GM20000 (cell line): ENCODE data around the gene COBLL1.

Experiments used
- DNase-seq: peaks from one replicate; pipeline ENCODE4 v3.0.0; 2012; ENCODE audit warnings: low spot score
- TF ChIP-seq, protein P1 (sequence below): IDR thresholded peaks from 2 replicates; pipeline ENCODE4 v1.5.1; 2012; ENCODE audit warnings: mild to moderate bottlenecking, control low read depth; ENCODE audit errors: extremely low read depth, missing control alignments

The COBLL1 gene

DNA sequence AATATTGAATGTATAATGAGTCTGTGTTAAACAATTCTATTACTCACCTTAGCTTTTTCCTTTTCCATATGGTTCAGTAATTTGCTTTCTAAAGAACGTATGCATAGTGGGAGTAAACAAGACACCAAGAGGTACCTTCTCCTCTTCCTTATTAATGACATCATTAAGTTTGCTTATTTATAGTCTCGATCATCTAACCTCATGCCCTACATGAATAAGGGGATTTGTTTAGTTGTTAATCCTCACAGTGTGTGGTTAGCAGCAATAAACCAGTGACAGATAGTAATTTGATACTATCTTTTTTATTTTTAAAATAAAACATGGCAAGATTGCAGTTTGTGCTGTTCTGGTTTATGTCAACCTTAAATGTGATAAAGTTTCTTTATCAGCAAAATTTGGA lies 69.7 kb downstream of the COBLL1 start:
- TF ChIP-seq, protein P1, sequence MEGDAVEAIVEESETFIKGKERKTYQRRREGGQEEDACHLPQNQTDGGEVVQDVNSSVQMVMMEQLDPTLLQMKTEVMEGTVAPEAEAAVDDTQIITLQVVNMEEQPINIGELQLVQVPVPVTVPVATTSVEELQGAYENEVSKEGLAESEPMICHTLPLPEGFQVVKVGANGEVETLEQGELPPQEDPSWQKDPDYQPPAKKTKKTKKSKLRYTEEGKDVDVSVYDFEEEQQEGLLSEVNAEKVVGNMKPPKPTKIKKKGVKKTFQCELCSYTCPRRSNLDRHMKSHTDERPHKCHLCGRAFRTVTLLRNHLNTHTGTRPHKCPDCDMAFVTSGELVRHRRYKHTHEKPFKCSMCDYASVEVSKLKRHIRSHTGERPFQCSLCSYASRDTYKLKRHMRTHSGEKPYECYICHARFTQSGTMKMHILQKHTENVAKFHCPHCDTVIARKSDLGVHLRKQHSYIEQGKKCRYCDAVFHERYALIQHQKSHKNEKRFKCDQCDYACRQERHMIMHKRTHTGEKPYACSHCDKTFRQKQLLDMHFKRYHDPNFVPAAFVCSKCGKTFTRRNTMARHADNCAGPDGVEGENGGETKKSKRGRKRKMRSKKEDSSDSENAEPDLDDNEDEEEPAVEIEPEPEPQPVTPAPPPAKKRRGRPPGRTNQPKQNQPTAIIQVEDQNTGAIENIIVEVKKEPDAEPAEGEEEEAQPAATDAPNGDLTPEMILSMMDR, result no peak
- DNase-seq, result no peak

DNA sequence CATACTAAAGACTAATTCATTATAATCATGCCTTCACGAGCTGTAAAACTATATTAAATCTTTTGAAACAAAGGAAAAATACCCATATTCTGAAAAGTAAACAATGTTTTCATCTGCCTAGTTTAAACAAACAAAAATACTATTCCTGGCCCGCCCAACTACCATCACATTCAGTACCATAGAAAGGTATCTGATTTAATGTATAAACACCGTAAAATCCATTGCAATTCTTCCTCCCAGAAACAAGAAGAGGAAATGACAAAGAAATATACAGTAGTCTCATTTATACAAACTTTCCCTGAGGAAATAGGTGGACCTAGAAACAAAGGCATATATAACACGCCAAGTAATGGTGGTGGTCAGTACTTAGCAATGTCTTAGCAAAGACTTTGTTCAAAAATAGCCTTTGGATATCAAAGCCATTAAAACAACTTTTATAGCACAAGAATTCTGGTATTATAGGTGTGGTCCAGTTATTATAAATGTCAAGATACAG lies 71.2 kb downstream of the COBLL1 start:
- TF ChIP-seq, protein P1, result no peak

DNA sequence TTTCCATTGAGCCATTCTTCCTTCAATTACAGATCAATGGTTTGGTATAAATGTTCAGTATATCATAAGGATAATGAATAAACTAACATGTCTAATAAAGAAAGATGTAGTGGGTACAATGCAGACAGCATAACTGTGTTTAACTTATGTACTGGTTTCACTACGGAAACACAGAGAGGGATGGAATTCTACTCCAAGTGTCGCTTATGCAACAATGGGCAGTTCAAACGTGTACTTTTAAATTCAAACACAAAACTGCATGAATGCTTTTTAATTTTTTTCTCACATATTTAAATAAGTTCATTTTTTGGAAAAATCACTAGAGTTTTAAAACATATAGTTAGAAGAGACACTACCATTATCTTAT lies 74.7 kb downstream of the COBLL1 start:
- TF ChIP-seq, protein P1, result no peak
- no peak for DNase-seq

More for the DNA sequence above, 71.2 kb downstream of the COBLL1 start:
- DNase-seq, result no peak

DNA sequence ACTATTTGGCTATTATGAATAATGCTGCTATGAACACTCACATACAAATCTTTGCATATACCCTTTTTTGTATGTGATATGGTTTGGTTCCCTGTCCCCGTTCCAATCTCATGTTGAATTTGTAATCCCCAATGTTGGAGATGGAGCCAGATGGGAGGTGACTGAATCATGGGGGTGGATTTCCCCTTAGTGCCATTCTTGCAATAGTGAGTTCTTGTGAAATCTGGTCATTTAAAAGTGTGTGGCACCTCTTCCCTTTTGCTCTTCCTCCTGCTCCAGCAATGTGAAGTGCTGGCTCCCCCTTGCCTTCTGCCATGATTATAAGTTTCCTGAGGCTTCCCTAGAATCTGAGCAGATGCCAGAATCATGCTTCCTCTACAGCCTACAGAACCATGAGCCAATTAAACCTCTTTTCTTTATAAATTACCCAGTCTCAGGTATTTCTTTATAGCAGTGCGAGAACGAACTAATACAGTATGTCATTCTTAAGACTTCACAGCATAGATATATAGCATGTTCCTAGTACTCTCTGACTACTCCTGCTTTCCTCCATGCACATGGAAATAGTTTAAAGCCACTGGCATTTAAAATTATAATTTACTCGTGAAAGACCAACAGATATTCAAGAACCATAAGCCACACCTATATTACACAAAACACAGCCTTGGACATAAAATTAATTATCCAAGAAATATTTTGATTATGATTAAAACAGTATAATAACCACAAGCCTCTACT lies 75.2 kb downstream of the COBLL1 start:
- DNase-seq, result no peak
- TF ChIP-seq, protein P1, result no peak

DNA sequence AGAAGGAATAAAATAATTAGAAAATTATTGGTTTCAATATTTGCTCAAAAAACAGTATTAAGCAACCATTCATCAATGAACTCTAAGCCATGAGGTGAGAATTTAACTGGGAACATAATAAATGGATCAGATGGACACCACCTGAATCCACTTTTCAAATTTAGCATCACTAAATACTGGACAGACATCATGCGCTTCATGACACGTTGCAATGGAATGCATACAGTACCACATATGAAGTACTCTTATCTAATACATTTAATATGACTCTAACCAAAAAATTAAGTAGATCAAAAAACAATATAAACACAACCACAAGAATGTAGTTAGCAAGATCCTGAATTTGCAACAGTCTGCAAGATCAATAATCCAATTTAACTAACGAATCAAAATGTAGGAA lies 76.6 kb downstream of the COBLL1 start:
- TF ChIP-seq, protein P1, result no peak
- no peak for DNase-seq

DNA sequence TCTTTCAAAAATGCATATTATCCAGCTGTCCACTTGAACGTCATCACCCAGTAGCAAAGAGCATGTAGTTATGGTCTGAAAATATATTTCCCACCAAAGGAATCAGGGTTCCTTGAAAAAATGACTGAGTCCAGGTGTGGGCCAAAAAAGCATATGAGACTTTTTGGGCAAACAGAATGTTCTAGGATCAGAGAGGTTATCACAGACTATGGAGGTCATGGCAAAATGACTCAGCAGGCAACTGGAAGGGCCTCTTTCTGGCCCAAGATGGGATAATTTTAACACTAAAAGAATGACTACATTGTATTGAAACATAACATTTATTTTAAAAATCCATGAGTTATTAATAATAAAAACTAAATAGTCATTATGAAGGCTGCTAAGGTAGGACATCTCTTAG lies 77.1 kb downstream of the COBLL1 start:
- TF ChIP-seq, protein P1, result no peak
- DNase-seq, result no peak

DNA sequence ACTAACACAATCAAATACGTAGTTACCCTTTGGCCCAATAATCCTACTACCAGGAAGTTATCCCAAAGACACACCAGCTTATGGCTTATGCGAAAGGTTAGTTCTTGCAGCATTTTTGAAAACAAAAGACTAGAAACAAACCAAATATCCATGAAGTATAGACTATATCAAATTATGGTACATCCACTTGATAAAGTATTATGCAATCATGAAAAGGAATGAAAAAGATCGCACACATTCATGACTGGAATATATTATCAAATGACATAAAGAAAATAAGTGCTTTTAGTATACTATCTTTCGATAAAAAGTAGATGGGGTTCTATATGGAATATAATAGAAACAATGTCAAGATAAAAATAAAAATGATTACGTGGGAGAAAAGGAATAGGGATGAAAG lies 78.2 kb downstream of the COBLL1 start:
- TF ChIP-seq, protein P1, result no peak
- no peak for DNase-seq
